ENCODE data around the gene MRTO4. TPM values are rescaled to one million over a fixed set of nuclear protein-coding genes. Genes with fewer than 3 reads are reported as not detected.

MRTO4 gene
- total and polyA plus RNA-seq, 4 donors = 13.9 to 59.1 (median 35.7) TPM

DNA sequence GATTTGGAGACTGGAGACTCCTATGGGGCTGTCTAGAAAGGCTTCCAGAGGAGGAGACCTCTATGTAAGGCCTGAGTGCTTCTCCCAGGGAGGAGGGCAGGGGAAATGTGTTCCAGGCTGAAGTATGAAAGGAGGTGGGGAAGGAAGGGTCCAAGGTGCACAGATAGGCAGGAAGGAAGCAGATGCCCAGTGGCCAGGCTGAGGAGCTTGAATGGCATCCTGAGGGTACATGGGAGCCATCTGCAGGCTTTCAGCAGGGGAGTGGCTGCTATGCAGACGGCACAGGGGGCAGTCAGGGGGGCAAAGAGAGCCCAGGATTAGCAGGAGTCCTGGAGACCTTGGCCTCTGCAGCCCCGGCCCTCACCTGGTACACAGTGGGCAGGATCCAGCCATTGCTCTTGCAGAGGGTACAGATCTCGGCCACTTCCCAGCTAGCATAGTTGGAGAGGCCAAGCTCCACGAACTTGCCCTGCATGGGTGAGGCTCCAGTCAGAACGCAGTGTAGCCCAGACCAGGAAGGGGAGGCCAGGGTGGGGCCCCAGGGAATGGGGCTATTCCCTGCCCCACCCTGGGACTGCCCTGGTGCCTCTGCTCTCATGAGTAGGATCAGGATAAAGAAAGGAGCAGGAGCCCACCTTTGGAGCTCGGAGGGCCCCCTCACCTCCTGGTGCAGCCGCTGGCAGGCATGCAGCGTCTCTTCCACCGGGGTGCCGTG lies 56.3 kb downstream of the MRTO4 start:
- no peaks in the 10 kb centered on the region for H3K9me3 ChIP-seq (ENCODE audit: control insufficient read depth in 4 of 4, insufficient read depth in 3 of 4, low read length in 3 of 4)

DNA sequence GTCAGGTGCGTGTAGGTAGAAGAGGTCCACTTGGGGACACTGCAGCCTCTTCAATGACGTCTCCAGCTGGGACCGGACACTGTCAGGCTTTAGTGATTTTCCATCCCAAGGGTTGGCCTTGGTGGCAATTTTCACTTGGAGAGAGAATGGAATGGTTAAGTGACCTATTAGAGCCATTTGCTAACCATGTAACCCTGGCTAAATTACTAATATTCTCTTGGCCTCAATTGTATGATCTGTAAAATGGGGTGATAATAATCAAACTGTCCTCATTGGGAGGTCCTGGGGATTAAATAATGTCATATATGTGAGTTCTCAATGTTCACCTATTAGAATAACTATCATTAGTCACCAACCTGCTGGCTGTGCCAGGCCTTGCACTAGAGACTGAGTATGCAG lies 56.9 kb downstream of the MRTO4 start:
- WGBS, 2 donors = 96 to 100% methylated on average over 3 of the region's 3 CpGs
- Histone ChIP-seq H3K36me3 (ENCODE audit: control insufficient read depth in 4 of 4, insufficient read depth in 4 of 4, low read length in 4 of 4) (peaks cover 4 to 41% (median 37%) of the 10 kb centered on the region in 4 donors), H3K4me3 (no peak overlapping the region), H3K27ac (ENCODE audit: low read depth in 1 of 2, low read length in 1 of 2) (no peak overlapping the region), H3K9me3 (ENCODE audit: control insufficient read depth in 4 of 4, insufficient read depth in 3 of 4, low read length in 3 of 4) (no peaks in the 10 kb centered on the region), H3K9ac (ENCODE audit: insufficient read depth in 1 of 2, low read length in 2 of 2) (no peak overlapping the region), H3K4me1 (ENCODE audit: control insufficient read depth in 5 of 5, insufficient read depth in 5 of 5, low read length in 5 of 5) (peaks cover 0 to 21% (median 9%) of the 10 kb centered on the region in 5 donors), H3K27me3 (ENCODE audit: control insufficient read depth in 3 of 3, insufficient read depth in 3 of 3, low read length in 2 of 3) (no peaks in the 10 kb centered on the region)
- no peak for DNase-seq
- TF ChIP-seq, protein P1, sequence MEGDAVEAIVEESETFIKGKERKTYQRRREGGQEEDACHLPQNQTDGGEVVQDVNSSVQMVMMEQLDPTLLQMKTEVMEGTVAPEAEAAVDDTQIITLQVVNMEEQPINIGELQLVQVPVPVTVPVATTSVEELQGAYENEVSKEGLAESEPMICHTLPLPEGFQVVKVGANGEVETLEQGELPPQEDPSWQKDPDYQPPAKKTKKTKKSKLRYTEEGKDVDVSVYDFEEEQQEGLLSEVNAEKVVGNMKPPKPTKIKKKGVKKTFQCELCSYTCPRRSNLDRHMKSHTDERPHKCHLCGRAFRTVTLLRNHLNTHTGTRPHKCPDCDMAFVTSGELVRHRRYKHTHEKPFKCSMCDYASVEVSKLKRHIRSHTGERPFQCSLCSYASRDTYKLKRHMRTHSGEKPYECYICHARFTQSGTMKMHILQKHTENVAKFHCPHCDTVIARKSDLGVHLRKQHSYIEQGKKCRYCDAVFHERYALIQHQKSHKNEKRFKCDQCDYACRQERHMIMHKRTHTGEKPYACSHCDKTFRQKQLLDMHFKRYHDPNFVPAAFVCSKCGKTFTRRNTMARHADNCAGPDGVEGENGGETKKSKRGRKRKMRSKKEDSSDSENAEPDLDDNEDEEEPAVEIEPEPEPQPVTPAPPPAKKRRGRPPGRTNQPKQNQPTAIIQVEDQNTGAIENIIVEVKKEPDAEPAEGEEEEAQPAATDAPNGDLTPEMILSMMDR (IDR thresholded peaks at IDR 0.05; ENCODE audit: control extremely low read depth, extremely low read depth) = no peak
- no peak for ATAC-seq (ENCODE audit: insufficient read depth, low FRiP score)

More for the DNA sequence above, 56.3 kb downstream of the MRTO4 start:
- Histone ChIP-seq H3K36me3 (ENCODE audit: control insufficient read depth in 4 of 4, insufficient read depth in 4 of 4, low read length in 4 of 4) (peaks cover 7 to 44% (median 42%) of the 10 kb centered on the region in 4 donors), H3K4me3 (no peak overlapping the region), H3K27ac (ENCODE audit: low read depth in 1 of 2, low read length in 1 of 2) (no peak overlapping the region), H3K4me1 (ENCODE audit: control insufficient read depth in 5 of 5, insufficient read depth in 5 of 5, low read length in 5 of 5) (peaks cover 0 to 15% (median 4%) of the 10 kb centered on the region in 5 donors), H3K27me3 (ENCODE audit: control insufficient read depth in 3 of 3, insufficient read depth in 3 of 3, low read length in 2 of 3) (no peaks in the 10 kb centered on the region), H3K9ac (ENCODE audit: insufficient read depth in 1 of 2, low read length in 2 of 2) (no peak overlapping the region)
- ATAC-seq (ENCODE audit: insufficient read depth, low FRiP score) (no peak), DNase-seq (no peak)
- TF ChIP-seq, protein P1 (IDR thresholded peaks at IDR 0.05; ENCODE audit: control extremely low read depth, extremely low read depth) = no peak
- 95 to 96% methylated on average over 10 of the region's 10 CpGs for WGBS, 2 donors

DNA sequence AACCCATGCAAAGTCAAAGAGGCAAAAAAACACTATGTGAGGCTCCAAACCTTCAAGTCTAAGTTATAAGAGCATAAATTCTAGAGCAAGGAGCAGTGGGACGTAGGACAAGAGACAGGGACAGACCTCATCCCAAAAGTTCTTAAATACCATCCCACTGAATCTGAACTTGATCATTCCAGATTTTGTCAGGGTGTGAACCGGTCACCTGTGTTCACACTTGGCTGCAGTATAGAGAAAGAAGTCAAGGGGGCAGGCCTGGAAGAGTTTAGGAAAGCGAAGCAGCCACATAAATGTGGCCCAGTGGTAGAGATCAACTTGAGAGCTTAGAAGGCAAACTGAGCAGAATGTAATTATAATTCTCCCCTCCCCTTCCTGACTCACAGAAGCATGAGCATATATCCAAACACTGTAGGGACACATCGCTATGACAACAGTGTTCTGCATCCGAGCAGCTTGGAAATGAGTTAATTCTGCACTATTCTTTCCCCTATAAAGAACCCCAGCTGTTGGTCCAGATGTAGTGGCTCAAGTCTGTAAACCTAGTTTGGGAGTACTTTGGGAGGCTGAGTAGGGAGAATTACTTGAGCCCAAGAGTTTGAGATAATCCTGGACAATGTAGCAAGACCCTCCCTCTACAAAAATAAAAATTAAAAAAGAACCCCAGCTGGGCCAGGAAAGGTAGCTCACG lies 57.7 kb downstream of the MRTO4 start:
- no peak for ATAC-seq (ENCODE audit: insufficient read depth, low FRiP score)
- 89 to 94% methylated on average over 6 of the region's 6 CpGs for WGBS, 2 donors

More for the DNA sequence above, 57.7 kb downstream of the MRTO4 start:
- Histone ChIP-seq H3K27me3 (ENCODE audit: control insufficient read depth in 3 of 3, insufficient read depth in 3 of 3, low read length in 2 of 3) (no peaks in the 10 kb centered on the region), H3K4me3 (no peak overlapping the region), H3K36me3 (ENCODE audit: control insufficient read depth in 4 of 4, insufficient read depth in 4 of 4, low read length in 4 of 4) (peaks cover 0 to 34% (median 32%) of the 10 kb centered on the region in 4 donors), H3K4me1 (ENCODE audit: control insufficient read depth in 5 of 5, insufficient read depth in 5 of 5, low read length in 5 of 5) (peaks cover 0 to 21% (median 9%) of the 10 kb centered on the region in 5 donors), H3K9ac (ENCODE audit: insufficient read depth in 1 of 2, low read length in 2 of 2) (no peak overlapping the region), H3K9me3 (ENCODE audit: control insufficient read depth in 4 of 4, insufficient read depth in 3 of 4, low read length in 3 of 4) (no peaks in the 10 kb centered on the region), H3K27ac (ENCODE audit: low read depth in 1 of 2, low read length in 1 of 2) (no peak overlapping the region)
- TF ChIP-seq, protein P1 (IDR thresholded peaks at IDR 0.05; ENCODE audit: control extremely low read depth, extremely low read depth) = no peak
- DNase-seq = peak in 2 of 3 donors; percentile 7 to 21

Small RNA genes within 50 kb of the gene (small RNA-seq; reads per million reads assigned to genes)
- gene RNU6-1099P (ENCODE audit: low replicate concordance) = not detected

Other genes with a start within 250 kb of the MRTO4 start
- 100 to 1,000 TPM; 110 to 128 TPM for gene UBR4, start 41.5 kb upstream of the MRTO4 start, total RNA-seq
- gene UBR4, start 41.5 kb upstream of the MRTO4 start, polyA plus RNA-seq = 100 to 1,000 TPM in 1 of 2 donors, 10 to 100 TPM in 1; 90.8 to 116 TPM
- gene EMC1, start 281 bp upstream of the MRTO4 start, total RNA-seq = 10 to 100 TPM; 50.1 to 52.7 TPM
- gene EMC1, start 281 bp upstream of the MRTO4 start, polyA plus RNA-seq = 10 to 100 TPM; 12.1 to 22.9 TPM
- gene AKR7A3, start 37.0 kb downstream of the MRTO4 start, total RNA-seq = 1 to 10 TPM in 1 of 2 donors, under 1 TPM in 1; 0.74 to 1.3 TPM
- under 1 TPM; 0.23 to 0.91 TPM for gene AKR7A3, start 37.0 kb downstream of the MRTO4 start, polyA plus RNA-seq
- 10 to 100 TPM; 49.5 to 54.0 TPM for gene AKR7A2, start 60.3 kb downstream of the MRTO4 start, total RNA-seq
- 10 to 100 TPM; 15.3 to 36.4 TPM for gene AKR7A2, start 60.3 kb downstream of the MRTO4 start, polyA plus RNA-seq
- 10 to 100 TPM; 15.9 to 22.4 TPM for gene SLC66A1, start 60.5 kb downstream of the MRTO4 start, total RNA-seq
- gene SLC66A1, start 60.5 kb downstream of the MRTO4 start, polyA plus RNA-seq = 10 to 100 TPM; 19.9 to 20.7 TPM
- 100 to 1,000 TPM in 1 of 2 donors, 10 to 100 TPM in 1; 94.7 to 283 TPM for gene CAPZB, start 233.7 kb downstream of the MRTO4 start, total RNA-seq
- gene CAPZB, start 233.7 kb downstream of the MRTO4 start, polyA plus RNA-seq = 100 to 1,000 TPM; 274 to 339 TPM